CD4-positive, alpha-beta memory T cell (primary cell): ENCODE results near the gene ZNF516. TPM values are rescaled to one million over a fixed set of nuclear protein-coding genes. Genes with fewer than 3 reads are reported as not detected.
"Not testable (repeated sequence)": the region's sequence is repeated elsewhere in the genome, so short reads cannot be mapped to it uniquely, and the experiment has no call there.

Experiments
- CTCF ChIA-PET: fragments of 350-600 bp; sonication (Branson Sonifier 250); formaldehyde crosslinking; loops from one replicate; lab custom pipeline; 2021; ENCODE audit warnings: inconsistent platforms; ENCODE audit not compliant: partially characterized antibody; lab: Charles Lee
- POLR2A ChIA-PET: fragments of 350-600 bp; sonication (Branson Sonifier 250); formaldehyde crosslinking; loops from one replicate; lab custom pipeline; 2021; ENCODE audit not compliant: partially characterized antibody; lab: Charles Lee
- DNase-seq, 5 donors: peaks; one replicate each; pipeline versions ENCODE4 v3.0.0 to v3.0.0-alpha.2; 2020 to 2022; ENCODE audit warnings: mixed read lengths in 1 of 5
- H3K27ac ChIP-seq: one replicate; pipeline ENCODE4 v1.7.0; 2013; ENCODE audit warnings: low read depth, low read length
- H3K27me3 ChIP-seq: 2 replicates; pipeline ENCODE4 v1.7.0; 2013; ENCODE audit warnings: mild to moderate bottlenecking, low read length, moderate library complexity; ENCODE audit not compliant: insufficient read depth
- H3K36me3 ChIP-seq: 2 replicates; pipeline ENCODE4 v1.7.0; 2013; ENCODE audit warnings: mild to moderate bottlenecking, low read length, moderate library complexity; ENCODE audit not compliant: insufficient read depth
- H3K4me1 ChIP-seq: 2 replicates; pipeline ENCODE4 v1.7.0; 2013; ENCODE audit warnings: mild to moderate bottlenecking, low read length, moderate library complexity; ENCODE audit not compliant: insufficient read depth
- H3K4me3 ChIP-seq, 2 donors: one replicate each; pipeline ENCODE4 v1.7.0; 2013; ENCODE audit warnings: low read length in 2 of 2, mild to moderate bottlenecking in 1 of 2
- H3K9me3 ChIP-seq, 2 donors: one replicate each; pipeline ENCODE4 v1.7.0; 2013; ENCODE audit warnings: low read length in 2 of 2, control low read depth in 1 of 2; ENCODE audit not compliant: control insufficient read depth in 1 of 2
- H3K27ac Mint-ChIP-seq, 7 donors: one replicate each; pipeline ENCODE4 v1.8.0; 2020 to 2021; ENCODE audit warnings: mixed read lengths in 7 of 7, mild to moderate bottlenecking in 6 of 7, inconsistent platforms in 3 of 7, moderate library complexity in 3 of 7
- H3K27me3 Mint-ChIP-seq, 2 donors: one replicate each; pipeline ENCODE4 v1.8.0; 2020 to 2021; ENCODE audit warnings: mixed read lengths in 2 of 2
- H3K36me3 Mint-ChIP-seq, 2 donors: one replicate each; pipeline ENCODE4 v1.8.0; 2020 to 2021; ENCODE audit warnings: mixed read lengths in 2 of 2, inconsistent platforms in 1 of 2, mild to moderate bottlenecking in 1 of 2
- H3K4me1 Mint-ChIP-seq, 4 donors: one replicate each; pipeline ENCODE4 v1.8.0; 2020 to 2021; ENCODE audit warnings: mixed read lengths in 4 of 4, mild to moderate bottlenecking in 1 of 4
- H3K4me3 Mint-ChIP-seq, 8 donors: one replicate each; pipeline ENCODE4 v1.8.0; 2020 to 2021; ENCODE audit warnings: mixed read lengths in 8 of 8, mild to moderate bottlenecking in 7 of 8, moderate library complexity in 6 of 8, inconsistent platforms in 3 of 8
- H3K9me3 Mint-ChIP-seq, 8 donors: one replicate each; pipeline ENCODE4 v1.8.0; 2020 to 2021; ENCODE audit warnings: mixed read lengths in 8 of 8, mild to moderate bottlenecking in 5 of 8, inconsistent platforms in 3 of 8, moderate library complexity in 1 of 8
- intact Hi-C: fragments of 100-400 bp; cut with micrococcal nuclease; formaldehyde crosslinking; loops from one replicate; pipeline ENCODE4 v1.15.1; 2023
- polyA plus RNA-seq, 2 donors: library from polyadenylated mRNA; unstranded; fragments of 300-500 nt; fragmentation: Illumina TruSeq; gene quantifications; one replicate each; pipeline ENCODE4 v1.2.3, GENCODE V29; 2021
- total RNA-seq, 2 experiments: library from RNA; stranded (reverse); gene quantifications; one replicate each; pipeline ENCODE4 v1.2.3, GENCODE V29; 2021

ZNF516 gene, protein sequence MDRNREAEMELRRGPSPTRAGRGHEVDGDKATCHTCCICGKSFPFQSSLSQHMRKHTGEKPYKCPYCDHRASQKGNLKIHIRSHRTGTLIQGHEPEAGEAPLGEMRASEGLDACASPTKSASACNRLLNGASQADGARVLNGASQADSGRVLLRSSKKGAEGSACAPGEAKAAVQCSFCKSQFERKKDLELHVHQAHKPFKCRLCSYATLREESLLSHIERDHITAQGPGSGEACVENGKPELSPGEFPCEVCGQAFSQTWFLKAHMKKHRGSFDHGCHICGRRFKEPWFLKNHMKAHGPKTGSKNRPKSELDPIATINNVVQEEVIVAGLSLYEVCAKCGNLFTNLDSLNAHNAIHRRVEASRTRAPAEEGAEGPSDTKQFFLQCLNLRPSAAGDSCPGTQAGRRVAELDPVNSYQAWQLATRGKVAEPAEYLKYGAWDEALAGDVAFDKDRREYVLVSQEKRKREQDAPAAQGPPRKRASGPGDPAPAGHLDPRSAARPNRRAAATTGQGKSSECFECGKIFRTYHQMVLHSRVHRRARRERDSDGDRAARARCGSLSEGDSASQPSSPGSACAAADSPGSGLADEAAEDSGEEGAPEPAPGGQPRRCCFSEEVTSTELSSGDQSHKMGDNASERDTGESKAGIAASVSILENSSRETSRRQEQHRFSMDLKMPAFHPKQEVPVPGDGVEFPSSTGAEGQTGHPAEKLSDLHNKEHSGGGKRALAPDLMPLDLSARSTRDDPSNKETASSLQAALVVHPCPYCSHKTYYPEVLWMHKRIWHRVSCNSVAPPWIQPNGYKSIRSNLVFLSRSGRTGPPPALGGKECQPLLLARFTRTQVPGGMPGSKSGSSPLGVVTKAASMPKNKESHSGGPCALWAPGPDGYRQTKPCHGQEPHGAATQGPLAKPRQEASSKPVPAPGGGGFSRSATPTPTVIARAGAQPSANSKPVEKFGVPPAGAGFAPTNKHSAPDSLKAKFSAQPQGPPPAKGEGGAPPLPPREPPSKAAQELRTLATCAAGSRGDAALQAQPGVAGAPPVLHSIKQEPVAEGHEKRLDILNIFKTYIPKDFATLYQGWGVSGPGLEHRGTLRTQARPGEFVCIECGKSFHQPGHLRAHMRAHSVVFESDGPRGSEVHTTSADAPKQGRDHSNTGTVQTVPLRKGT
- total RNA-seq (1 to 10 TPM; 7.7 to 9.9 TPM), polyA plus RNA-seq (1 to 10 TPM in 1 of 2 donors, under 1 TPM in 1; 0.25 to 2.2 TPM)

DNA sequence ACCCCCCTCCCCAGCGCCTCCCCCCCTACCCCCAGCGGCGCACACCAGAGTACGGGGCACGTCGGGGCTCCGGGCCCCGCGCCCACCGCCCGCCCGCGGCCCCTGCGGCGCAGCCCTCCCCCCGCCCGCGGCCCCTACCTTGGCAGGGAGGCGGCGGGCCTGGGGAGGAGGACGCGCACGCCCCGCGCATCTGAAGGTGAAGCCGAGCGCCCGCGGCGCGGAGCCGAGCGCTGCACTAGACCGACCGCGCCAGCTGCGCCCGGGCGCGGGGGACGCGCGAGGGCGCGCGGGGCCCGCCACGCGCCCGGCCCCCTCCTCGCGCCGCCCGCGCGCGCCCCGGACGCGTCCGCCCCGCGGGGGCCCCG is at the start of gene ZNF516:
Gene ZNF516, minus strand, starts transcription at position 237 of the 365 bp plus-strand sequence. CDS start 52,188 bp downstream, outside the sequence.
- H3K36me3 ChIP-seq = no peaks in the 10 kb centered on the region
- H3K4me3 ChIP-seq = peak within 1 kb of the TSS in 1 of 2 donors; percentile 75
- Mint-ChIP-seq H3K4me3 (peak within 1 kb of the TSS; percentile 86 to 93 (median 89)), H3K9me3 (peaks cover 0 to 4% (median 0%) of the 10 kb centered on the region in 8 donors), H3K36me3 (peaks cover 0 to 8% of the 10 kb centered on the region in 2 donors), H3K27me3 (peaks cover 44 to 53% of the 10 kb centered on the region in 2 donors), H3K4me1 (peaks cover 18 to 47% (median 33%) of the 10 kb centered on the region in 4 donors), H3K27ac (peak within 1 kb of the TSS; percentile 62 to 90 (median 74))
- POLR2A ChIA-PET = no interaction called here
- intact Hi-C loops = loop anchor here (5.0 kb wide), 1 partner anchor 43 kb away; no protein-coding TSS in a partner anchor
- H3K27me3 ChIP-seq = peaks cover 20% of the 10 kb centered on the region
- H3K4me1 ChIP-seq = peaks cover 30% of the 10 kb centered on the region
- no peak within 1 kb of the TSS for H3K27ac ChIP-seq
- CTCF ChIA-PET = no interaction called here
- no peaks in the 10 kb centered on the region for H3K9me3 ChIP-seq
- peak in 3 of 5 donors; percentile 0 to 22 (median 12) for DNase-seq

DNA sequence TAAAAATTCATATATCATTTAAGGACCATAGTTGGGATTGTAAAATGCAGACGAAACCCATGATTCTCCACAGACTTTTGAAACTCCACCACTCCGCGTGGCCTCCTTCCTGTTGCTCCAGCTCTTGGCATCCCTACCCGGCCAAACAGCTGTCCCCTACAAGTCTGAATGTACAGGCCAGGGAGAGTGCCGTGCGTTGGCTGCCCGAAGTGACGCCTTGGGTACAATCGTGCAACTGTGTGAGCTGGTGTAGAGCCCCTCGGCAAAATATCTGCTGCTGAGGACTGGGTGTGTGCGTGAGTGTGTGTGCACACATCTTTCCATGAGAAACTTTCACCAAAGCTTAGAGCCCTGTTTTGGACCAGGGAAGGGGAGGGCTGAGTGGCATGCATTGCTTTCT is 43.8 kb upstream of the ZNF516 start:
- H3K27me3 ChIP-seq = no peaks in the 10 kb centered on the region
- no peak overlapping the region for H3K27ac Mint-ChIP-seq
- H3K4me1 Mint-ChIP-seq = no peaks in the 10 kb centered on the region
- H3K36me3 ChIP-seq = no peaks in the 10 kb centered on the region
- H3K27ac ChIP-seq = no peak overlapping the region
- CTCF ChIA-PET = no interaction called here
- no peaks in the 10 kb centered on the region for H3K9me3 Mint-ChIP-seq
- H3K9me3 ChIP-seq = no peaks in the 10 kb centered on the region
- H3K4me3 ChIP-seq = no peak overlapping the region
- peaks cover 10 to 13% of the 10 kb centered on the region in 2 donors for H3K27me3 Mint-ChIP-seq
- intact Hi-C loops = no loop called here
- no peaks in the 10 kb centered on the region for H3K4me1 ChIP-seq
- POLR2A ChIA-PET = no interaction called here
- no peak overlapping the region for H3K4me3 Mint-ChIP-seq
- DNase-seq = no peak
- H3K36me3 Mint-ChIP-seq = no peaks in the 10 kb centered on the region

DNA sequence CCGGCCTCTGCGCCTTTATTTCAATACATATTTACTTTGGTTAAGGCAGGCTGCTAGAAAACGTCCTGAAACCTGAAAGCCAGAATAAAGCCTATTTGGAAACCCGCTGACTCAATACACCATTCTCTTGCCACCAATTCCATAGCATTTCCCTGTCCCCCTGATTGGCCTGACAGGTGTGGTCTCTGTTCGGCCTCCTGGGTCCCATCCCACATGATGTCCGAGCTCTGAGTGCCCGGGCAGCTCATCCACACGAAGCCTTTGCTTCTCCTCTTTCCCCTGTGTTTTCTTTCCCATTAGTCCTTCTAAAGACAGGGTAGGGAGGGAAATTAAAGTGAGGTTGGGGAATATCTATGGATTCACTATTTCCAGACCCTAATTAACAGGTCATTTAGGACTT is 42.6 kb upstream of the ZNF516 start:
- Mint-ChIP-seq H3K27me3 (peaks cover 5 to 13% of the 10 kb centered on the region in 2 donors), H3K27ac (no peak overlapping the region), H3K4me3 (no peak overlapping the region), H3K9me3 (no peaks in the 10 kb centered on the region), H3K36me3 (no peaks in the 10 kb centered on the region), H3K4me1 (no peaks in the 10 kb centered on the region)
- POLR2A ChIA-PET = no interaction called here
- DNase-seq = no peak
- H3K27me3 ChIP-seq = no peaks in the 10 kb centered on the region
- H3K4me1 ChIP-seq = no peaks in the 10 kb centered on the region
- CTCF ChIA-PET = no interaction called here
- intact Hi-C loops = no loop called here
- no peaks in the 10 kb centered on the region for H3K9me3 ChIP-seq
- H3K36me3 ChIP-seq = no peaks in the 10 kb centered on the region
- H3K27ac ChIP-seq = no peak overlapping the region
- no peak overlapping the region for H3K4me3 ChIP-seq

DNA sequence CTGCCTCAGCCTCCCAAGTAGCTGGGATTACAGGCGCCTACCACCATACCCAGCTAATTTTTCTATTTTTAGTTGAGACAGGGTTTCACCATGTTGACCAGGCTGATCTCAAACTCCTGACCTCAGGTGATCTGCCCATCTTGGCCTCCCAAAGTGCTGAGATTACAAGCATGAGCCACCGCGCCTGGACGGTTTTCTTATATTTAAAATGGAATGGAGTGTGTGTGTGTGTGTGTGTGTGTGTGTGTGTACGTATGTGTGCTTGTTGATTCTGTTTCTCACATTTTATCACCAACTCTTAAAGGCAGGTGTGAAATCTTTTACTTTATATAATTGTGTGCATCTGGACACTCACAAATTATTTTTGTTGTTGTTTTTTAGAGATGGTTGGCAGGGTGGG is 41.6 kb upstream of the ZNF516 start:
- H3K4me1 ChIP-seq, H3K9me3 ChIP-seq, H3K36me3 ChIP-seq, intact Hi-C loops, H3K9me3 Mint-ChIP-seq, H3K27ac ChIP-seq, H3K4me1 Mint-ChIP-seq, POLR2A ChIA-PET, H3K36me3 Mint-ChIP-seq, H3K4me3 Mint-ChIP-seq, H3K27ac Mint-ChIP-seq, CTCF ChIA-PET, DNase-seq, H3K4me3 ChIP-seq, H3K27me3 ChIP-seq: not testable (repeated sequence)
- H3K27me3 Mint-ChIP-seq = peaks cover 8 to 13% of the 10 kb centered on the region in 2 donors

DNA sequence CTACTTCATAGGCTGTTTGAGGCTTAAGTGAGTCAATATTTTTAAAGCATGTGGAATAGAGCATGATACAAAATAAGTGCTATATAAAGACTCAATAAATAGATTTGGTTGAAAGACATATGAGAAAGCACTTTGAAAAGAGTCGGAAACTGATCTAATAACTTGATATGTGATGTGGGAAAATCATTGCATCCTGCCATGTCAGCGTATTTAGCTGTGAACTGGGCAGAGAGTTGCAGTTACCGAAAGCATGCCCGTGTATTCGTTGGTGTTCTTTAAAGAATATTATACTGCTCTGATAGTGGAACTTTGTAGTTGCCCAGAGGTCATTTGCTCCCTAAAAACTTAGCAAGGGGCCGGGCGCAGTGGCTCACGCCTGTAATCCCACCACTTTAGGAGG is 37.8 kb upstream of the ZNF516 start:
- peaks cover 7 to 21% of the 10 kb centered on the region in 2 donors for H3K27me3 Mint-ChIP-seq
- DNase-seq = no peak
- peaks cover 0 to 7% (median 5%) of the 10 kb centered on the region in 4 donors for H3K4me1 Mint-ChIP-seq
- no peaks in the 10 kb centered on the region for H3K4me1 ChIP-seq
- intact Hi-C loops = no loop called here
- H3K27ac ChIP-seq = no peak overlapping the region
- no peaks in the 10 kb centered on the region for H3K36me3 Mint-ChIP-seq
- no peak overlapping the region for H3K4me3 ChIP-seq
- CTCF ChIA-PET = no interaction called here
- H3K27me3 ChIP-seq = no peaks in the 10 kb centered on the region
- no peaks in the 10 kb centered on the region for H3K9me3 ChIP-seq
- no peaks in the 10 kb centered on the region for H3K9me3 Mint-ChIP-seq
- H3K27ac Mint-ChIP-seq = no peak overlapping the region
- POLR2A ChIA-PET = no interaction called here
- no peak overlapping the region for H3K4me3 Mint-ChIP-seq
- H3K36me3 ChIP-seq = no peaks in the 10 kb centered on the region

DNA sequence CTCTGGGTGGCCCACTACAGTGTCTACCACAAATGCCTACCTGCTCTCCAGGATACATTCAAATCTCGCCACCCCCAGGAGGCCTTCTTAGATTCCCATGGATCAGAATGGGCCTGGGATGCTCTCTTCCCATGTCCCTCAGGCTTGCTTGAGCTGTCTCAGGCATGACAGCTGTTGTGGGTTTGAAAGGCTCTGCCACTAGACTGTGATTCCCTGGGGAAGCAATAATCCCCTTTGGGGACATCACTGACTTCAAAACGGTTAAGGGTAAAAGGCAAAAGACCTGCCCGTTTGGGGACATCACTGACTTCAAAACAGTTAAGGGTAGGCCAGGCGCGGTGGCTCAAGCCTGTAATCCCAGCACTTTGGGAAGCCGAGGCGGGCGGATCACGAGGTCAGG is 35.8 kb upstream of the ZNF516 start:
- DNase-seq = no peak
- Mint-ChIP-seq H3K36me3 (no peaks in the 10 kb centered on the region), H3K4me1 (peaks cover 0 to 7% (median 5%) of the 10 kb centered on the region in 4 donors), H3K4me3 (no peak overlapping the region), H3K27me3 (peaks cover 10 to 32% of the 10 kb centered on the region in 2 donors), H3K27ac (no peak overlapping the region), H3K9me3 (no peaks in the 10 kb centered on the region)
- Histone ChIP-seq H3K9me3 (no peaks in the 10 kb centered on the region), H3K27me3 (no peaks in the 10 kb centered on the region), H3K36me3 (no peaks in the 10 kb centered on the region), H3K4me3 (no peak overlapping the region), H3K27ac (no peak overlapping the region), H3K4me1 (no peaks in the 10 kb centered on the region)
- intact Hi-C loops = no loop called here
- ChIA-PET POLR2A (no interaction called here), CTCF (no interaction called here)

DNA sequence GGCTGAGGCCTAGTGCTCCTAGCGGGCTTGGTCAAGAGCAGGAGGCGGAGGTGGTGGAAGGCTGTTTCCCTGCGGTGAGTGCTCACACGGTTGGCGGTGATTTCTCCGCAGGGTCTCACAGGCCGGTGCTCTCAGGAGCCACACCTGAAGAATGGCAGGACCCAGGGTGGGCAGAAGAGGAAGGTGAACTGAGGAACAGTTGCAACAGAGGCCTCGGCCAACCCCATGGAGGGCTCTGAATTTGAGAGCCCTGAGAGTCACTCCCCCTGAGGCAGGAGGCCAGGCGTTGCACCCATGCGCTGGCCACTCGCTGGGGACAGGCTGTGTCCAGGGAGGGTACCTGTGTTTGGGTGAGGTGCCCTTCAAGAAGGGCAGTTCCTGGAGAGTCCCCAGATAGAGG is 35.3 kb upstream of the ZNF516 start:
- Mint-ChIP-seq H3K27ac (no peak overlapping the region), H3K36me3 (no peaks in the 10 kb centered on the region), H3K4me3 (no peak overlapping the region), H3K27me3 (peaks cover 10 to 33% of the 10 kb centered on the region in 2 donors), H3K4me1 (peaks cover 0 to 7% (median 6%) of the 10 kb centered on the region in 4 donors), H3K9me3 (no peaks in the 10 kb centered on the region)
- CTCF ChIA-PET = no interaction called here
- Histone ChIP-seq H3K27me3 (peaks cover 1% of the 10 kb centered on the region), H3K4me3 (no peak overlapping the region), H3K4me1 (no peaks in the 10 kb centered on the region), H3K27ac (no peak overlapping the region), H3K9me3 (no peaks in the 10 kb centered on the region), H3K36me3 (no peaks in the 10 kb centered on the region)
- POLR2A ChIA-PET = no interaction called here
- intact Hi-C loops = no loop called here
- no peak for DNase-seq
